ENCODE data around the gene PKNOX1. TPM values are rescaled to one million over a fixed set of nuclear protein-coding genes. Genes with fewer than 3 reads are reported as not detected.
"Not testable (repeated sequence)": the region's sequence is repeated elsewhere in the genome, so short reads cannot be mapped to it uniquely, and the experiment has no call there.

Gene PKNOX1, protein sequence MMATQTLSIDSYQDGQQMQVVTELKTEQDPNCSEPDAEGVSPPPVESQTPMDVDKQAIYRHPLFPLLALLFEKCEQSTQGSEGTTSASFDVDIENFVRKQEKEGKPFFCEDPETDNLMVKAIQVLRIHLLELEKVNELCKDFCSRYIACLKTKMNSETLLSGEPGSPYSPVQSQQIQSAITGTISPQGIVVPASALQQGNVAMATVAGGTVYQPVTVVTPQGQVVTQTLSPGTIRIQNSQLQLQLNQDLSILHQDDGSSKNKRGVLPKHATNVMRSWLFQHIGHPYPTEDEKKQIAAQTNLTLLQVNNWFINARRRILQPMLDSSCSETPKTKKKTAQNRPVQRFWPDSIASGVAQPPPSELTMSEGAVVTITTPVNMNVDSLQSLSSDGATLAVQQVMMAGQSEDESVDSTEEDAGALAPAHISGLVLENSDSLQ
- total RNA-seq: 11.9 and 15.9 TPM in 2 replicates

GRCh38 chr21:42973991-42974831, at the start of gene PKNOX1:
PKNOX1 (plus strand) TSS chr21:42974562; CDS start chr21:43004382, 29,820 bp downstream.
- Histone ChIP-seq H3K79me2 (ENCODE audit: insufficient read depth, low read length) (peaks cover 38% of the 10 kb centered on the region), H4K20me1 (ENCODE audit: insufficient read depth, low read length) (no peaks in the 10 kb centered on the region), H3K27me3 (ENCODE audit: insufficient read depth, low read length) (no peaks in the 10 kb centered on the region), H2AFZ (ENCODE audit: low read length) (peak within 1 kb of the TSS; percentile 96), H3K4me1 (ENCODE audit: insufficient read depth, low read length) (peaks cover 16% of the 10 kb centered on the region), H3K9me3 (ENCODE audit: low read depth, low read length) (no peaks in the 10 kb centered on the region), H3K27ac (ENCODE audit: low read depth, low read length) (peak within 1 kb of the TSS; percentile 85), H3K36me3 (ENCODE audit: insufficient read depth, low read length) (no peaks in the 10 kb centered on the region), H3K4me2 (ENCODE audit: insufficient read depth, low read length) (peak within 1 kb of the TSS; percentile 92), H3K4me3 (ENCODE audit: insufficient read depth, low read length) (peak within 1 kb of the TSS; percentile 93)
- no peak for TF ChIP-seq CTCF (IDR thresholded peaks at IDR 0.05; ENCODE audit: extremely low read depth, low read depth, low read length)
- DNase-seq (ENCODE audit: insufficient read length, low spot score, missing footprints): peak; percentile 100

DNA sequence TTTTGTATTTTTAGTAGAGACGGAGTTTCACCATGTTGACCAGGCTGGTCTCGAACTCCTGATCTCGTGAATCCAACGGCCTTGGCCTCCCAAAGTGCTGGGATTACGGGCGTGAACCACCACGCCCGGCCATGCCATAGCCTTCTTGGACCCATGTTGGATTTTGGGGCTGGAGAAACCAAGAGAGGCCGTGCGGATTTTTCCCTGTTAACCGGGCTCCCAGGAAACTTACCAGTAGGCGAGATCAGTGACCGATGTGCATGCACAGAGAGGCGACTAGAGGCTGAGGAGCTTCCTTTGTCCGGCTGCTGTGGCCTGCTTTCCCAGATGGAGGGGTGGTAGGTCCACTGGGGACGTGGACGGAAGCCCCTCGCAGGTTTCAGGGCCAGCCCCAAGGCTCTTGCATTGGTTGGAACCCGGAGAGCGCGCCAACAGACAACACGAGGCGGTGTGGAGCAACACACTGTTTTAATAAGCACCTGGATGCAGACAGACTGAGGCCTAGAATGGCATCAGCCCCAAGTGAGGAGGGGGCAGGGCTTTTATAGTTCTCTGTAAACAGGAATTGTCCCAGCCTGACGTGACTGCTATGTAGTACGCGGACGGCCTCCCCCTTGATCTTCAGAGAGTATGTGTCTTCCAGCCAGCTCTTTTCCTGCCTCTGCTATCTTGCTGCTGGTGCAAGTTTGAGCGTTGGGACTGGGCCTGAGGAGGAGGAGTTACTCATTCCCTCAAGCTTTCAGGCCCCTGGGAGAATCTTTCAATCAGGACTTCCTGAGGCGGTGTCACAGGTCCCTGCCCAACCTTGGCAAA, 49.0 kb upstream of the PKNOX1 start, which contains the start of gene ERVH48-1:
Gene ERVH48-1, minus strand, starts transcription at position 517 of the 813 bp plus-strand sequence. CDS start 6,624 bp downstream, outside the sequence.
- Histone ChIP-seq H3K4me3 (ENCODE audit: insufficient read depth, low read length) (no peak within 1 kb of the TSS), H3K27me3 (ENCODE audit: insufficient read depth, low read length) (no peaks in the 10 kb centered on the region), H3K4me2 (ENCODE audit: insufficient read depth, low read length) (no peak within 1 kb of the TSS), H3K79me2 (ENCODE audit: insufficient read depth, low read length) (no peaks in the 10 kb centered on the region), H4K20me1 (ENCODE audit: insufficient read depth, low read length) (no peaks in the 10 kb centered on the region), H3K36me3 (ENCODE audit: insufficient read depth, low read length) (no peaks in the 10 kb centered on the region), H3K9me3 (ENCODE audit: low read depth, low read length) (no peaks in the 10 kb centered on the region), H2AFZ (ENCODE audit: low read length) (no peak within 1 kb of the TSS), H3K4me1 (ENCODE audit: insufficient read depth, low read length) (peaks cover 7% of the 10 kb centered on the region), H3K27ac (ENCODE audit: low read depth, low read length) (no peak within 1 kb of the TSS)
- no peak for DNase-seq (ENCODE audit: insufficient read length, low spot score, missing footprints)
- TF ChIP-seq CTCF (IDR thresholded peaks at IDR 0.05; ENCODE audit: extremely low read depth, low read depth, low read length): no peak

GRCh38 chr21:42927474-42928200, 46.7 kb upstream of the PKNOX1 start:
- H2AFZ ChIP-seq (ENCODE audit: low read length); H3K27me3 ChIP-seq (ENCODE audit: insufficient read depth, low read length); DNase-seq (ENCODE audit: insufficient read length, low spot score, missing footprints); H3K36me3 ChIP-seq (ENCODE audit: insufficient read depth, low read length); H3K4me3 ChIP-seq (ENCODE audit: insufficient read depth, low read length); H3K4me1 ChIP-seq (ENCODE audit: insufficient read depth, low read length); H4K20me1 ChIP-seq (ENCODE audit: insufficient read depth, low read length); H3K79me2 ChIP-seq (ENCODE audit: insufficient read depth, low read length); H3K27ac ChIP-seq (ENCODE audit: low read depth, low read length); H3K9me3 ChIP-seq (ENCODE audit: low read depth, low read length); H3K4me2 ChIP-seq (ENCODE audit: insufficient read depth, low read length): not testable (repeated sequence)

DNA sequence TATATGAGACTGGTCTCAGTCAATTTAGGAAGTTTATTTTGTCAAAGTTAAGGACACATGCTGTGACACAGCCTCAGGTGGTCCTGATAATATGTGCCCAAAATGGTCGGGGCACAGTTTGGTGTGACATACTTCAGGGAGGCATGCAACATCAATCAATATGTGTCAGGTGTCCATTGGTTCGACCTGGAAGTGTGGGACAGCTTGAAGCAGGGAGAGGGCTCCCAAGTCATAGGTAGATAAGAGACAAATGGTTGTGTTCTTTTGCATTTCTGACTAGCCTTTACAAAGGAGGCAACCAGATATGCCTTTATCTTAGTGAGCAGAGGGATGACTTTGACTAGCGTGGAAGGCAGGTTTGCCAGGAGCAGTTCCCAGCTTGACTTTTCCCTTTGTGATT, 44.4 kb upstream of the PKNOX1 start:
- H3K36me3 ChIP-seq (ENCODE audit: insufficient read depth, low read length): no peaks in the 10 kb centered on the region
- H3K4me2 ChIP-seq (ENCODE audit: insufficient read depth, low read length): no peak overlapping the region
- no peaks in the 10 kb centered on the region for H3K4me1 ChIP-seq (ENCODE audit: insufficient read depth, low read length)
- DNase-seq (ENCODE audit: insufficient read length, low spot score, missing footprints): no peak
- no peak overlapping the region for H3K4me3 ChIP-seq (ENCODE audit: insufficient read depth, low read length)
- no peaks in the 10 kb centered on the region for H3K9me3 ChIP-seq (ENCODE audit: low read depth, low read length)
- H3K27ac ChIP-seq (ENCODE audit: low read depth, low read length): no peak overlapping the region
- no peak for TF ChIP-seq CTCF (IDR thresholded peaks at IDR 0.05; ENCODE audit: extremely low read depth, low read depth, low read length)
- no peaks in the 10 kb centered on the region for H4K20me1 ChIP-seq (ENCODE audit: insufficient read depth, low read length)
- no peak overlapping the region for H2AFZ ChIP-seq (ENCODE audit: low read length)
- no peaks in the 10 kb centered on the region for H3K79me2 ChIP-seq (ENCODE audit: insufficient read depth, low read length)
- no peaks in the 10 kb centered on the region for H3K27me3 ChIP-seq (ENCODE audit: insufficient read depth, low read length)

Data from osteoblast (primary cell).